Vagina (tissue), 2 donors: Measurements from ENCODE around the gene FAM3B.

Experiments used
- POLR2A ChIP-seq, 2 donors: fragments of 450-650 bp; IDR thresholded peaks; one replicate each; pipeline ENCODE4 v1.6.1; 2017; ENCODE audit warnings: antibody characterized with exemption in 2 of 2, mild to moderate bottlenecking in 2 of 2, moderate library complexity in 2 of 2
- TF ChIP-seq, protein P1 (sequence below), 3 experiments: fragments of 450-650 bp in 2 of 3; fragments of 200-600 bp in 1 of 3; sonication (generic) in 1 of 3; IDR thresholded peaks; one replicate each; pipeline ENCODE4 v1.5.1; 2017 to 2019; ENCODE audit warnings: antibody characterized with exemption in 3 of 3, mild to moderate bottlenecking in 2 of 3, moderate library complexity in 2 of 3

DNA sequence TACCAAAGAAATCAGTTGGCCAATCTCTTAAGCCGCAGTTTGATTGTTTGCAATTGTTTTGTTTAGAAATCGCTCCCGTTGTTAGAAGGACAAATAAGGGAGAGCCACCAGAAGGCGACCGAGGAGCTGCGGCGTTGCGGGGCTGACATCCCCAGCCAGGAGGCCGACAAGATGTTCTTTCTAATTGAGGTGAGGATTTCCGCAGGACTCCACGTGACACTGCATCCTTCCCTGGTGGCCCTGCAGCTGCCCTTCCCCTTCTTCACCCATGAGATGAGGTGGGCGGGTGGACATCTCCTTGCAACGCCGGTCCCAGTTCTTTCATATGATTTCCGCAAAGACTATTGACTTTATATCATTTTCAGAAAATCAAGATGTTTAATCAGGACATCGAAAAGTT, 82.2 kb downstream of the FAM3B start:
- TF ChIP-seq, protein P1, sequence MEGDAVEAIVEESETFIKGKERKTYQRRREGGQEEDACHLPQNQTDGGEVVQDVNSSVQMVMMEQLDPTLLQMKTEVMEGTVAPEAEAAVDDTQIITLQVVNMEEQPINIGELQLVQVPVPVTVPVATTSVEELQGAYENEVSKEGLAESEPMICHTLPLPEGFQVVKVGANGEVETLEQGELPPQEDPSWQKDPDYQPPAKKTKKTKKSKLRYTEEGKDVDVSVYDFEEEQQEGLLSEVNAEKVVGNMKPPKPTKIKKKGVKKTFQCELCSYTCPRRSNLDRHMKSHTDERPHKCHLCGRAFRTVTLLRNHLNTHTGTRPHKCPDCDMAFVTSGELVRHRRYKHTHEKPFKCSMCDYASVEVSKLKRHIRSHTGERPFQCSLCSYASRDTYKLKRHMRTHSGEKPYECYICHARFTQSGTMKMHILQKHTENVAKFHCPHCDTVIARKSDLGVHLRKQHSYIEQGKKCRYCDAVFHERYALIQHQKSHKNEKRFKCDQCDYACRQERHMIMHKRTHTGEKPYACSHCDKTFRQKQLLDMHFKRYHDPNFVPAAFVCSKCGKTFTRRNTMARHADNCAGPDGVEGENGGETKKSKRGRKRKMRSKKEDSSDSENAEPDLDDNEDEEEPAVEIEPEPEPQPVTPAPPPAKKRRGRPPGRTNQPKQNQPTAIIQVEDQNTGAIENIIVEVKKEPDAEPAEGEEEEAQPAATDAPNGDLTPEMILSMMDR (IDR thresholded peaks at IDR 0.05): no peak
- TF ChIP-seq POLR2A (IDR thresholded peaks at IDR 0.05): no peak
